Activated CD4-positive, alpha-beta T cell treated with anti-CD3 and anti-CD28 coated beads, Interleukin-2, amount 50 U/mL, for 24 hours (primary cell): ENCODE results near the gene GPC6.

Experiments used
- DNase-seq, 2 donors: peaks; one replicate each; pipeline ENCODE4 v3.0.0-alpha.2; 2020; ENCODE audit warnings: low read depth in 1 of 2, low spot score in 1 of 2

Gene GPC6

GRCh38 chr13:93496985-93497673 lies 270.5 kb downstream of the GPC6 start:
- DNase-seq, result no peak

GRCh38 chr13:93499991-93500390 lies 273.4 kb downstream of the GPC6 start:
- no peak for DNase-seq

GRCh38 chr13:93502071-93502470 lies 275.5 kb downstream of the GPC6 start:
- no peak for DNase-seq

- no peak for DNase-seq
These were observed 276.5 kb downstream of the GPC6 start for GRCh38 chr13:93502987-93503615.

GRCh38 chr13:93505104-93505952 lies 278.7 kb downstream of the GPC6 start:
- DNase-seq, result no peak

DNA sequence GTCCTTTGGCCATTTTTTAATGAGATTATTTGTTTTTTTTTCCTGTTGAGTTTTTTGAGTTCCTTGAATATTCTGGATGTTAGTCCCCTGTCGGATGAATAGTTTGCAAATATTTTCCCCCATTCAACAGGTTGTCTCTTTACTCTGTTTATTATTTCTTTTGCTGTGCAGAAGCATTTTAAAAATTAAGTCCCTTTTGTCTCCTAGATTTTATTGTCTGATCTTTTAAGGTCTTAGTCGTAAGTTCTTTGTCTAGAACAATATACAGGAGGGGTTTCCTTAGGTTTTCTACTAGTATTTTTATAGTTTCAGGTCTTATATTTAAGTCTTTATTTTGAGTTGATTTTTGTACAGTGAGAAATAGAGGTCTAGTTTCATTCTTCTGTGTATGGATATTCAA lies 284.4 kb downstream of the GPC6 start:
- DNase-seq, result no peak

GRCh38 chr13:93515267-93515666 lies 288.7 kb downstream of the GPC6 start:
- no peak for DNase-seq

- DNase-seq, result no peak
These were observed 291.1 kb downstream of the GPC6 start for GRCh38 chr13:93517658-93518057.

DNA sequence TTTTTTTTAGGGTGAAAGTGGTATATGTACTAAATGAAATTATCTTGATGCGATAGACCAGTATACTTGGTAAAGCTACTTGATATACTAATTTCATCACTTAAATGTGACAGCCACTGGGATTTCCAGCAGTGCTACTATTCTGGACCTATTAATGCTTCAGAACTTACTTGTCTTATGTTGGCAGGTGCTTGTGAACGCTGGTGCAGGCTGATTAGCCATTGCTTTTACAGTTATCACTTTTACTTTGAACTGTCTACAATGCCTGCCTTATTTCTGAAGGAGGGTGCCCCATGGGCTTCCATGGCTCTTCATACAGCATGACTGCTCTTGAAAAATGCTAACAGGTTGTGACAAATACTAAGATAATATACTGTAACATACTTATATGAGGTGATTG lies 294.7 kb downstream of the GPC6 start:
- DNase-seq, result no peak

- DNase-seq, result no peak
These were observed 295.9 kb downstream of the GPC6 start for GRCh38 chr13:93522501-93522900.

- DNase-seq, result no peak
These were observed 298.5 kb downstream of the GPC6 start for GRCh38 chr13:93525087-93525486.

DNA sequence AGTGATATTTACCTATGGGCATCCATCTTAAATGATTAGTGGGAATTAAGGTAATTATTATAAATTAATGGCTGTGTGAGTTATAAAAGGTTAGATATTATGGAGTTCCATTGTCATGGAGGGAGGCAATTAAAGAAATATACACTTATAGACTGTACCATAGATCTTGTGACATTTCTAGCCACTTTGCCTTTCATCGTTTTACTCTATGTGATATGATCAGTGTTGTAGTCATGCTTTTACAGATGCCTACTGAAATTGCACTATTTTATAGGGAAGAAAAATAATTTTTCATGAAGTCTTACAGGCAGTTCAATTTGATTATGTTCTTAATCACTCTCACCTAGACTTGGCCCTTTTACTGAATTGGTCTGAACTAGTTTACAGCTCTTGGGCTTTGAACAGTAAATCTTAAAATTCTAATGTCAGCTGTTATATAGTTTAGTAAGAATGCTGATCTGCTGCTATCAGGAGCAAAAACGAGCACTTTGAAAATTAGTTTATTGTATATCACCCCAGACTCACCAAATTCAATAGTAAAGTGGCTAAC lies 301.2 kb downstream of the GPC6 start:
- no peak for DNase-seq

- no peak for DNase-seq
These were observed 303.4 kb downstream of the GPC6 start for GRCh38 chr13:93529961-93530360.

GRCh38 chr13:93534181-93534700 lies 307.6 kb downstream of the GPC6 start:
- no peak for DNase-seq

DNA sequence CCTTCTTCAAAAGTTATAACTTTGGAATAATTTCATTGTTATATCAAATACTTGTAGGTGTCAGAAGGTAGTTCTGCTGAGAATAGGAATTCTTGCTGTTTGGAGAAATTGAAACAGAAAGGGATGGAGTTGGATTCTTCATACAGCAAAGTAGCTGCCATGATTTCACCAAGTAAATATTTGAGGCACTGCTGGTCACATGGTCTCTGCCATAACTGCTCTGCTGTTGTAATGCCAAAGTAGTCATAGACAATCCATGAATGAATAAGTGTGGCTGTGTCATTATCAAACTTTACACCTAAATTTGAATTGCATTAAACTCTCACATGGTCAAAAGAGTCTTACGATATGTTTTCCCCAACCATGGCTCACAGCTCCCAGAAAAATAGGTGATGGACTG lies 308.6 kb downstream of the GPC6 start:
- DNase-seq, result no peak

DNA sequence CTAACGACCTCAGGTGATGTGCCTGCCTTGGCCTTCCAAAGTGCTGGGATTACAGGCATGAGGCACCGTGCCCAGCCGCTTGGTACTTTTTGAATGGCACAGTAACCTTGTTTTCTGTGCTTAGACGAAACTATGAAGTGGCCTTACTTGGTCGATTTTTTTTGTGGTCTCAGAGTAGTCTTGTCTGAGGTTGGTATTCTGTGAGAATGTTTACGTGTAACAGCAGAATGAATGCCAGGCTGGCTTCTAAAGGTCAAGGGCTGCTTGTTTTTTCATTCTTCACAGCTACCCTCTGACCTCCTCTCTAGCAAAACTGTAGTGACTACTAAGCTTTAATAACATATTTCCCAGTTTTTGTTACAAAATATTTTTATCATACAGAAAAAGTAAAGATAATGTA lies 313.3 kb downstream of the GPC6 start:
- no peak for DNase-seq

GRCh38 chr13:93547886-93548285 lies 321.3 kb downstream of the GPC6 start:
- no peak for DNase-seq

DNA sequence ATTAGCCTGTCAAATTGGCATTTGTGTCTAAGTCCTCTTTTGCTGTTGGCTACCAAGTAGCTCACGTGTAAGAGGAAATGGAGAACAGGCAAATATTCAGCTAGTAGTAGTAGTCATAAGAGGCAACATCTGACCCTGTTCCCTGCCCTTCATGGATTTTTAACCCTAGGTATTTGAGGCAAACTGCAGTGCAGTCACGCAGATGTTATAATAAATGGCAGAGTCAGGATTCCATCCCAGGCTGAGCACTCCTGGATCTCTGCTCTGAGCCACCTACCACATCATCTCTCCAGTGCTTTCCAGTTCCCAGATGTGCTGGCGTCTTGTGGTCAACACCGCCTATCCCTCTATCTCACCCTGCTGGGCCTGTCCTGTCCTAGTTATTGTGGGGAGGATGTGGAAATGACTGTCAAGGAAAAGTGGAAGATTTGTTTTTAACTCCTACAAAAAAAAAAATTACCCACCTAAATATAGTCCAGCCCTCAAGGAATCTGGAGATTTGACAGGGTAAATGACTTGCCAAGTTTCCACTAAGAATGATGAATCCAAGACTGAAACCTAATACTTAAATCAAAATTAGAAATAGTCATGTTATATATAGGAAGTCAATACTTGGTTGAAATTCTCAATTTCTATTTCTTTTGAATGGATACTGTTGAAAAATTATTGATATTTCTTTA lies 322.9 kb downstream of the GPC6 start:
- DNase-seq, result no peak

GRCh38 chr13:93550236-93550635 lies 323.6 kb downstream of the GPC6 start:
- no peak for DNase-seq

GRCh38 chr13:93552596-93552995 lies 326.0 kb downstream of the GPC6 start:
- DNase-seq, result no peak

GRCh38 chr13:93554514-93554913 lies 327.9 kb downstream of the GPC6 start:
- no peak for DNase-seq
